ENCODE data around the gene SPSB4.
A peak's percentile ranks its signal among the peaks of the same experiment; 100 is the strongest.
"Not testable (repeated sequence)": the region's sequence is repeated elsewhere in the genome, so short reads cannot be mapped to it uniquely, and the experiment has no call there.

The SPSB4 gene

GRCh38 chr3:141114816-141115460 lies 63.8 kb downstream of the SPSB4 start:
- Histone ChIP-seq H2AK5ac (ENCODE audit: low read length, severe bottlenecking) (no peak overlapping the region), H3K79me1 (replicated peaks; ENCODE audit: low read length, poor library complexity, severe bottlenecking) (no peaks in the 10 kb centered on the region), H3K27me3 (ENCODE audit: control insufficient read depth in 1 of 2, insufficient read depth in 1 of 2, low read length in 2 of 2) (peaks cover 0 to 11% of the 10 kb centered on the region in 2 experiments), H2BK12ac (ENCODE audit: low read length in 2 of 2) (no peak overlapping the region), H2BK15ac (ENCODE audit: low read depth, poor library complexity, severe bottlenecking) (no peak overlapping the region), H4K8ac (ENCODE audit: low read length) (no peak overlapping the region), H3K18ac (ENCODE audit: low read depth in 1 of 2, low read length in 2 of 2) (no peak overlapping the region), H3K9me3 (ENCODE audit: control insufficient read depth, low read length) (peaks cover 7% of the 10 kb centered on the region), H3K4me2 (ENCODE audit: low read length, poor library complexity, severe bottlenecking) (no peak overlapping the region), H2BK120ac (ENCODE audit: low read depth, low read length) (no peak overlapping the region), H2AFZ (ENCODE audit: low read depth, low read length) (no peak overlapping the region), H3K4me3 (ENCODE audit: insufficient read depth in 1 of 2, low read depth in 1 of 2, low read length in 2 of 2) (peak overlapping the region in 1 of 2 experiments; percentile 20), H3K27ac (ENCODE audit: low read length, poor library complexity, severe bottlenecking) (no peak overlapping the region), H3K23ac (ENCODE audit: low read length in 2 of 2) (no peak overlapping the region), H4K91ac (ENCODE audit: low read length) (no peak overlapping the region), H3K9ac (ENCODE audit: low read length) (no peak overlapping the region), H3K36me3 (ENCODE audit: control insufficient read depth in 1 of 2, insufficient read depth in 2 of 2, low read depth in 1 of 2, low read length in 2 of 2) (no peaks in the 10 kb centered on the region), H2BK5ac (ENCODE audit: low read depth, low read length, poor library complexity, severe bottlenecking) (no peak overlapping the region), H3K4me1 (ENCODE audit: control insufficient read depth, insufficient read depth, low read depth, low read length) (peaks cover 2% of the 10 kb centered on the region), H3K4ac (ENCODE audit: low read depth in 1 of 2, low read length in 2 of 2) (no peak overlapping the region), H3K14ac (ENCODE audit: low read length in 2 of 2) (peak overlapping the region in 1 of 2 experiments; percentile 66)
- DNase-seq = peak; percentile 11
- 75% methylated on average over 12 of the region's 13 CpGs for WGBS

GRCh38 chr3:141115789-141116541 lies 64.8 kb downstream of the SPSB4 start:
- Histone ChIP-seq H3K27me3 (ENCODE audit: control insufficient read depth in 1 of 2, insufficient read depth in 1 of 2, low read length in 2 of 2) (peaks cover 0 to 3% of the 10 kb centered on the region in 2 experiments), H3K4me3 (ENCODE audit: insufficient read depth in 1 of 2, low read depth in 1 of 2, low read length in 2 of 2) (no peak overlapping the region), H3K4me1 (ENCODE audit: control insufficient read depth, insufficient read depth, low read depth, low read length) (peaks cover 2% of the 10 kb centered on the region), H2BK12ac (ENCODE audit: low read length in 2 of 2) (no peak overlapping the region), H3K23ac (ENCODE audit: low read length in 2 of 2) (no peak overlapping the region), H3K27ac (ENCODE audit: low read length, poor library complexity, severe bottlenecking) (no peak overlapping the region), H2AFZ (ENCODE audit: low read depth, low read length) (no peak overlapping the region), H4K91ac (ENCODE audit: low read length) (peak overlapping the region; percentile 43), H2BK120ac (ENCODE audit: low read depth, low read length) (no peak overlapping the region), H3K9ac (ENCODE audit: low read length) (peak overlapping the region; percentile 25), H2AK5ac (ENCODE audit: low read length, severe bottlenecking) (no peak overlapping the region), H3K14ac (ENCODE audit: low read length in 2 of 2) (no peak overlapping the region), H3K9me3 (ENCODE audit: control insufficient read depth, low read length) (no peaks in the 10 kb centered on the region), H2BK15ac (ENCODE audit: low read depth, poor library complexity, severe bottlenecking) (no peak overlapping the region), H3K36me3 (ENCODE audit: control insufficient read depth in 1 of 2, insufficient read depth in 2 of 2, low read depth in 1 of 2, low read length in 2 of 2) (no peaks in the 10 kb centered on the region), H3K4me2 (ENCODE audit: low read length, poor library complexity, severe bottlenecking) (no peak overlapping the region), H4K8ac (ENCODE audit: low read length) (no peak overlapping the region), H3K79me1 (replicated peaks; ENCODE audit: low read length, poor library complexity, severe bottlenecking) (no peaks in the 10 kb centered on the region), H3K4ac (ENCODE audit: low read depth in 1 of 2, low read length in 2 of 2) (no peak overlapping the region), H3K18ac (ENCODE audit: low read depth in 1 of 2, low read length in 2 of 2) (no peak overlapping the region), H2BK5ac (ENCODE audit: low read depth, low read length, poor library complexity, severe bottlenecking) (no peak overlapping the region)
- DNase-seq = peak; percentile 84
- 46% methylated on average over 2 of the region's 3 CpGs for WGBS

- H3K18ac ChIP-seq (ENCODE audit: low read depth in 1 of 2, low read length in 2 of 2) = no peak overlapping the region
- H2AFZ ChIP-seq (ENCODE audit: low read depth, low read length) = no peak overlapping the region
- H2BK5ac ChIP-seq (ENCODE audit: low read depth, low read length, poor library complexity, severe bottlenecking) = no peak overlapping the region
- no peak overlapping the region for H3K4me3 ChIP-seq (ENCODE audit: insufficient read depth in 1 of 2, low read depth in 1 of 2, low read length in 2 of 2)
- no peak for DNase-seq
- H2AK5ac ChIP-seq (ENCODE audit: low read length, severe bottlenecking) = no peak overlapping the region
- no peaks in the 10 kb centered on the region for H3K36me3 ChIP-seq (ENCODE audit: control insufficient read depth in 1 of 2, insufficient read depth in 2 of 2, low read depth in 1 of 2, low read length in 2 of 2)
- H3K23ac ChIP-seq (ENCODE audit: low read length in 2 of 2) = no peak overlapping the region
- 100% methylated on average over 1 of the region's 1 CpG for WGBS
- H2BK15ac ChIP-seq (ENCODE audit: low read depth, poor library complexity, severe bottlenecking) = no peak overlapping the region
- no peaks in the 10 kb centered on the region for H3K79me1 ChIP-seq (replicated peaks; ENCODE audit: low read length, poor library complexity, severe bottlenecking)
- no peak overlapping the region for H3K9ac ChIP-seq (ENCODE audit: low read length)
- no peak overlapping the region for H4K8ac ChIP-seq (ENCODE audit: low read length)
- H2BK12ac ChIP-seq (ENCODE audit: low read length in 2 of 2) = no peak overlapping the region
- no peak overlapping the region for H3K4me2 ChIP-seq (ENCODE audit: low read length, poor library complexity, severe bottlenecking)
- no peak overlapping the region for H2BK120ac ChIP-seq (ENCODE audit: low read depth, low read length)
- H4K91ac ChIP-seq (ENCODE audit: low read length) = no peak overlapping the region
- no peaks in the 10 kb centered on the region for H3K9me3 ChIP-seq (ENCODE audit: control insufficient read depth, low read length)
- H3K27me3 ChIP-seq (ENCODE audit: control insufficient read depth in 1 of 2, insufficient read depth in 1 of 2, low read length in 2 of 2) = peaks cover 0 to 3% of the 10 kb centered on the region in 2 experiments
- H3K4ac ChIP-seq (ENCODE audit: low read depth in 1 of 2, low read length in 2 of 2) = no peak overlapping the region
- peaks cover 2% of the 10 kb centered on the region for H3K4me1 ChIP-seq (ENCODE audit: control insufficient read depth, insufficient read depth, low read depth, low read length)
- no peak overlapping the region for H3K14ac ChIP-seq (ENCODE audit: low read length in 2 of 2)
- H3K27ac ChIP-seq (ENCODE audit: low read length, poor library complexity, severe bottlenecking) = no peak overlapping the region
These were observed 65.6 kb downstream of the SPSB4 start for GRCh38 chr3:141116721-141117120.

- not testable (repeated sequence) for H2BK120ac ChIP-seq (ENCODE audit: low read depth, low read length); H3K4me1 ChIP-seq (ENCODE audit: control insufficient read depth, insufficient read depth, low read depth, low read length); H4K91ac ChIP-seq (ENCODE audit: low read length); H2BK15ac ChIP-seq (ENCODE audit: low read depth, poor library complexity, severe bottlenecking); H3K18ac ChIP-seq (ENCODE audit: low read depth in 1 of 2, low read length in 2 of 2); H2BK5ac ChIP-seq (ENCODE audit: low read depth, low read length, poor library complexity, severe bottlenecking); H3K9me3 ChIP-seq (ENCODE audit: control insufficient read depth, low read length); H3K27ac ChIP-seq (ENCODE audit: low read length, poor library complexity, severe bottlenecking); H3K36me3 ChIP-seq (ENCODE audit: control insufficient read depth in 1 of 2, insufficient read depth in 2 of 2, low read depth in 1 of 2, low read length in 2 of 2); H2BK12ac ChIP-seq (ENCODE audit: low read length in 2 of 2); H4K8ac ChIP-seq (ENCODE audit: low read length); H3K23ac ChIP-seq (ENCODE audit: low read length in 2 of 2); H2AK5ac ChIP-seq (ENCODE audit: low read length, severe bottlenecking); H3K9ac ChIP-seq (ENCODE audit: low read length); H3K79me1 ChIP-seq (replicated peaks; ENCODE audit: low read length, poor library complexity, severe bottlenecking); DNase-seq; H3K27me3 ChIP-seq (ENCODE audit: control insufficient read depth in 1 of 2, insufficient read depth in 1 of 2, low read length in 2 of 2); H3K4me3 ChIP-seq (ENCODE audit: insufficient read depth in 1 of 2, low read depth in 1 of 2, low read length in 2 of 2); H3K14ac ChIP-seq (ENCODE audit: low read length in 2 of 2); H3K4ac ChIP-seq (ENCODE audit: low read depth in 1 of 2, low read length in 2 of 2); H3K4me2 ChIP-seq (ENCODE audit: low read length, poor library complexity, severe bottlenecking); H2AFZ ChIP-seq (ENCODE audit: low read depth, low read length)
- WGBS = no CpG with 5 or more reads among the region's 1 CpG
These were observed 66.8 kb downstream of the SPSB4 start for GRCh38 chr3:141117982-141118381.
